WTC11 (cell line): ENCODE measurements around the gene PCDHGA9. TPM values are rescaled to one million over a fixed set of nuclear protein-coding genes. Genes with fewer than 3 reads are reported as not detected.

Experiments used
- ATAC-seq: fragments of 200-7000 bp; cut with Tn5 transposase; 2 replicates; pipeline ENCODE4 v1.10.0; 2021; ENCODE audit warnings: mild to moderate bottlenecking, moderate library complexity
- CTCF ChIA-PET: fragments of 300-600 bp; sonication (Branson Sonifier 250); formaldehyde crosslinking; loops from one replicate; lab custom pipeline; 2021; ENCODE audit warnings: antibody characterized with exemption; lab: Charles Lee
- POLR2A ChIA-PET: fragments of 350-600 bp; sonication (Branson Sonifier 250); formaldehyde crosslinking; loops from one replicate; lab custom pipeline; 2021; ENCODE audit warnings: antibody characterized with exemption; lab: Charles Lee
- DNase-seq: peaks from one replicate; pipeline ENCODE4 v3.0.0; 2021; ENCODE audit warnings: low spot score
- H3K27ac Mint-ChIP-seq: 2 replicates; pipeline ENCODE4 v1.8.0; 2021; ENCODE audit warnings: mixed read lengths
- H3K27me3 Mint-ChIP-seq: 2 replicates; pipeline ENCODE4 v1.8.0; 2021; ENCODE audit warnings: low read depth, mild to moderate bottlenecking, moderate library complexity, mixed read lengths
- H3K36me3 Mint-ChIP-seq: 2 replicates; pipeline ENCODE4 v1.8.0; 2021; ENCODE audit warnings: mixed read lengths
- H3K4me1 Mint-ChIP-seq: 2 replicates; pipeline ENCODE4 v1.8.0; 2022; ENCODE audit warnings: mixed read lengths
- H3K4me3 Mint-ChIP-seq: 2 replicates; pipeline ENCODE4 v1.8.0; 2021; ENCODE audit warnings: mild to moderate bottlenecking, moderate library complexity, mixed read lengths
- H3K9me3 Mint-ChIP-seq: 2 replicates; pipeline ENCODE4 v1.8.0; 2021; ENCODE audit warnings: mixed read lengths
- ELF4 ChIP-seq: sonication (generic); formaldehyde crosslinking; IDR thresholded peaks from 2 replicates; pipeline ENCODE4 v1.8.1; 2022; ENCODE audit warnings: low read depth, mild to moderate bottlenecking, moderate library complexity, missing genetic modification reagents
- ETV6 ChIP-seq: sonication (generic); formaldehyde crosslinking; IDR thresholded peaks from 2 replicates; pipeline ENCODE4 v1.8.1; 2022; ENCODE audit warnings: mild to moderate bottlenecking, missing genetic modification reagents
- FOXJ3 ChIP-seq: sonication (generic); formaldehyde crosslinking; IDR thresholded peaks from 2 replicates; pipeline ENCODE4 v1.9.0; 2021; ENCODE audit warnings: missing genetic modification reagents, mild to moderate bottlenecking, borderline replicate concordance
- HMGA2 ChIP-seq: fragments of 250-450 bp; sonication (Bioruptor Pico); IDR thresholded peaks from 2 replicates; pipeline ENCODE4 v1.4.0; 2021; ENCODE audit warnings: mild to moderate bottlenecking, moderate library complexity
- JAZF1 ChIP-seq: fragments of 250-450 bp; sonication (Bioruptor Pico); IDR thresholded peaks from 2 replicates; pipeline ENCODE4 v1.9.0; 2021; ENCODE audit warnings: moderate library complexity, mild to moderate bottlenecking, inconsistent platforms
- KAT7 ChIP-seq: sonication (generic); formaldehyde crosslinking; IDR thresholded peaks from 2 replicates; pipeline ENCODE4 v1.8.1; 2023; ENCODE audit warnings: missing genetic modification reagents, mild to moderate bottlenecking, borderline replicate concordance
- NFE2L1 ChIP-seq: sonication (generic); formaldehyde crosslinking; IDR thresholded peaks from 2 replicates; pipeline ENCODE4 v1.8.1; 2023; ENCODE audit warnings: missing genetic modification reagents
- OVOL2 ChIP-seq: fragments of 250-450 bp; sonication (Bioruptor Pico); IDR thresholded peaks from 2 replicates; pipeline ENCODE4 v1.9.0; 2021; ENCODE audit warnings: mild to moderate bottlenecking, borderline replicate concordance
- ZNF263 ChIP-seq: sonication (generic); formaldehyde crosslinking; IDR thresholded peaks from 2 replicates; pipeline ENCODE4 v1.8.1; 2022; ENCODE audit warnings: low read depth, mild to moderate bottlenecking, moderate library complexity, missing genetic modification reagents
- ZNF317 ChIP-seq: sonication (generic); formaldehyde crosslinking; IDR thresholded peaks from 2 replicates; pipeline ENCODE4 v1.8.1; 2023; ENCODE audit warnings: low read depth, mild to moderate bottlenecking, moderate library complexity, missing genetic modification reagents, borderline replicate concordance
- total RNA-seq: library from RNA; stranded (reverse); gene quantifications from 3 replicates; pipeline ENCODE4 v1.2.3, GENCODE V29; 2021
- TF ChIP-seq, protein P1 (sequence below): sonication (generic); formaldehyde crosslinking; IDR thresholded peaks from 2 replicates; pipeline ENCODE4 v1.8.1; 2022; ENCODE audit warnings: low read depth, mild to moderate bottlenecking, moderate library complexity, missing genetic modification reagents, borderline replicate concordance
- TF ChIP-seq, protein P2 (sequence below): sonication (generic); formaldehyde crosslinking; conservative IDR thresholded peaks from 2 replicates; pipeline ENCODE4 v1.8.1; 2023; ENCODE audit warnings: mild to moderate bottlenecking, low read depth, missing genetic modification reagents, moderate library complexity
- TF ChIP-seq, protein P3 (sequence below): sonication (generic); formaldehyde crosslinking; IDR thresholded peaks from 2 replicates; pipeline ENCODE4 v1.8.1; 2023; ENCODE audit warnings: mild to moderate bottlenecking, missing genetic modification reagents, moderate library complexity
- TF ChIP-seq, protein P4 (sequence below): sonication (generic); formaldehyde crosslinking; IDR thresholded peaks from 2 replicates; pipeline ENCODE4 v1.8.1; 2023; ENCODE audit warnings: mild to moderate bottlenecking, missing genetic modification reagents, moderate library complexity
- TF ChIP-seq, protein P5 (sequence below): fragments of 250-450 bp; sonication (Bioruptor Pico); IDR thresholded peaks from 2 replicates; pipeline ENCODE4 v1.9.0; 2021; ENCODE audit warnings: mild to moderate bottlenecking, borderline replicate concordance
- TF ChIP-seq, protein P6 (sequence below): sonication (generic); formaldehyde crosslinking; IDR thresholded peaks from 2 replicates; pipeline ENCODE4 v1.8.1; 2023; ENCODE audit warnings: mild to moderate bottlenecking, missing genetic modification reagents

The PCDHGA9 gene
- total RNA-seq, 1 experiment from 2014 or later: 2.9 TPM

DNA sequence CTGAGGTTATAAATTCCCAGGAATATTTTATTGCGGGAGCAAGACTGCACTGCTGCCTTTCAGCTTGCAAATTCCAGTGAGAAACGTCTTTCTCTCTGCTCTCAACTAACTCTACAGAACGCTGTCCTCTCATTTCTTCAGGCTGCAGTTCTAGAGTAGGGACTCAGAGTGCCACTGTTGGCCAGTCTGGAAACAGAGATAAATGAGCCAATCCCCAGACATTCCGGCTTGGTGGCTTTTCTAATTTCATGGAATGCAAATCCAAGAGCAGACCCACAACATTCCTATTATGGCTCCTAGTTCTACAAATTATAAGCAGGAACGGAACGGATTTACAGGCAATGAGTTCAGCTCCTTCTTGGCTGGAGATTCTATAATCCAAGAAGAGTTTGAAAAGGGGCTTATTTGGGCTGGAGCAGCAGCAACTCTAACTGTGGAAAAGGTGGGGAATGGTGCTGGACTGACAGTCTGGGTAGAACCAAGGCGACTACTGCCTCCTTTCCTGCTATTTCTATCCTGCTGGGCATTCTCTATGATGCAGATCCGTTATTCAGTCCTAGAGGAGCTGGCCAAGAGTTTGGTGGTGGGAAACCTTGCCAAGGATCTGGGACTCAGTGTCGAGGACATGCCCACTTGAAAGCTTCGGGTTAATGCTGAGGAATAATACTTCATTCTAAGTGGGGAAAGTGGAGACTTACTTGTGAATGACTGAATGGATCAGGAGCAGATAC, 37.0 kb downstream of the PCDHGA9 start:
- POLR2A ChIA-PET: no interaction called here

DNA sequence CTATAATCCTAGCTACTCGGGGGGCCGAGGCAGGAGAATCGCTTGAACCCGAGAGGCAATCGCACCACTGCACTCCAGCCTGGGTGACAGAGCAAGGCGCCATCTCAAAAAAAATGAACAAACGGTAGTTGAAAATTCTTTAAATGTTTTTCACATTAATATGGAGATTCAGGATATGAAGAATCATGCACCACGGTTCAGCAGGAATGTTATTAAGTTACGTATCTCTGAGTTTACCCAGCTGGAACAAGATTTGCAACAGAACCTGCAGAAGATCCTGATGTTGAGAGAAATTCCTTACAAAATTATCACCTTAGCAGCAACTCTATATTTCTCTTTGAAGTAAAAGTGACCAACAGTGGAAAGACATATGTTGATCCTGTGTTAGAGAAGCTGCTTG, 37.8 kb downstream of the PCDHGA9 start:
- CTCF ChIA-PET: interaction anchor here (1.2 to 2.5 kb wide), 5 partner anchors 10 to 84 kb away, joined by 3 to 15 read pairs (median 7); partner anchors contain the start of genes PCDHGA12 and PCDHGC3
- no peaks in the 10 kb centered on the region for H3K27me3 Mint-ChIP-seq
- DNase-seq: no peak
- H3K9me3 Mint-ChIP-seq: peaks cover 12% of the 10 kb centered on the region
- no peak overlapping the region for H3K4me3 Mint-ChIP-seq
- H3K27ac Mint-ChIP-seq: no peak overlapping the region
- peaks cover 10% of the 10 kb centered on the region for H3K4me1 Mint-ChIP-seq
- POLR2A ChIA-PET: no interaction called here
- TF ChIP-seq ETV6 (CRISPR knock-in tag) (no peak), NFE2L1 (CRISPR knock-in tag) (no peak), HMGA2 (CRISPR knock-in tag) (no peak), ELF4 (CRISPR knock-in tag) (no peak), ZNF263 (CRISPR knock-in tag) (no peak), OVOL2 (CRISPR knock-in tag) (no peak), JAZF1 (no peak), FOXJ3 (CRISPR knock-in tag) (no peak)
- TF ChIP-seq, protein P1, sequence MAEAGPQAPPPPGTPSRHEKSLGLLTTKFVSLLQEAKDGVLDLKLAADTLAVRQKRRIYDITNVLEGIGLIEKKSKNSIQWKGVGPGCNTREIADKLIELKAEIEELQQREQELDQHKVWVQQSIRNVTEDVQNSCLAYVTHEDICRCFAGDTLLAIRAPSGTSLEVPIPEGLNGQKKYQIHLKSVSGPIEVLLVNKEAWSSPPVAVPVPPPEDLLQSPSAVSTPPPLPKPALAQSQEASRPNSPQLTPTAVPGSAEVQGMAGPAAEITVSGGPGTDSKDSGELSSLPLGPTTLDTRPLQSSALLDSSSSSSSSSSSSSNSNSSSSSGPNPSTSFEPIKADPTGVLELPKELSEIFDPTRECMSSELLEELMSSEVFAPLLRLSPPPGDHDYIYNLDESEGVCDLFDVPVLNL (CRISPR knock-in tag): no peak
- TF ChIP-seq, protein P2, sequence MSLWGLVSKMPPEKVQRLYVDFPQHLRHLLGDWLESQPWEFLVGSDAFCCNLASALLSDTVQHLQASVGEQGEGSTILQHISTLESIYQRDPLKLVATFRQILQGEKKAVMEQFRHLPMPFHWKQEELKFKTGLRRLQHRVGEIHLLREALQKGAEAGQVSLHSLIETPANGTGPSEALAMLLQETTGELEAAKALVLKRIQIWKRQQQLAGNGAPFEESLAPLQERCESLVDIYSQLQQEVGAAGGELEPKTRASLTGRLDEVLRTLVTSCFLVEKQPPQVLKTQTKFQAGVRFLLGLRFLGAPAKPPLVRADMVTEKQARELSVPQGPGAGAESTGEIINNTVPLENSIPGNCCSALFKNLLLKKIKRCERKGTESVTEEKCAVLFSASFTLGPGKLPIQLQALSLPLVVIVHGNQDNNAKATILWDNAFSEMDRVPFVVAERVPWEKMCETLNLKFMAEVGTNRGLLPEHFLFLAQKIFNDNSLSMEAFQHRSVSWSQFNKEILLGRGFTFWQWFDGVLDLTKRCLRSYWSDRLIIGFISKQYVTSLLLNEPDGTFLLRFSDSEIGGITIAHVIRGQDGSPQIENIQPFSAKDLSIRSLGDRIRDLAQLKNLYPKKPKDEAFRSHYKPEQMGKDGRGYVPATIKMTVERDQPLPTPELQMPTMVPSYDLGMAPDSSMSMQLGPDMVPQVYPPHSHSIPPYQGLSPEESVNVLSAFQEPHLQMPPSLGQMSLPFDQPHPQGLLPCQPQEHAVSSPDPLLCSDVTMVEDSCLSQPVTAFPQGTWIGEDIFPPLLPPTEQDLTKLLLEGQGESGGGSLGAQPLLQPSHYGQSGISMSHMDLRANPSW (CRISPR knock-in tag): no peak
- TF ChIP-seq, protein P3, sequence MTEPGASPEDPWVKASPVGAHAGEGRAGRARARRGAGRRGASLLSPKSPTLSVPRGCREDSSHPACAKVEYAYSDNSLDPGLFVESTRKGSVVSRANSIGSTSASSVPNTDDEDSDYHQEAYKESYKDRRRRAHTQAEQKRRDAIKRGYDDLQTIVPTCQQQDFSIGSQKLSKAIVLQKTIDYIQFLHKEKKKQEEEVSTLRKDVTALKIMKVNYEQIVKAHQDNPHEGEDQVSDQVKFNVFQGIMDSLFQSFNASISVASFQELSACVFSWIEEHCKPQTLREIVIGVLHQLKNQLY (CRISPR knock-in tag): no peak
- TF ChIP-seq, protein P4, sequence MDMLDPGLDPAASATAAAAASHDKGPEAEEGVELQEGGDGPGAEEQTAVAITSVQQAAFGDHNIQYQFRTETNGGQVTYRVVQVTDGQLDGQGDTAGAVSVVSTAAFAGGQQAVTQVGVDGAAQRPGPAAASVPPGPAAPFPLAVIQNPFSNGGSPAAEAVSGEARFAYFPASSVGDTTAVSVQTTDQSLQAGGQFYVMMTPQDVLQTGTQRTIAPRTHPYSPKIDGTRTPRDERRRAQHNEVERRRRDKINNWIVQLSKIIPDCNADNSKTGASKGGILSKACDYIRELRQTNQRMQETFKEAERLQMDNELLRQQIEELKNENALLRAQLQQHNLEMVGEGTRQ (CRISPR knock-in tag): no peak
- TF ChIP-seq, protein P5, sequence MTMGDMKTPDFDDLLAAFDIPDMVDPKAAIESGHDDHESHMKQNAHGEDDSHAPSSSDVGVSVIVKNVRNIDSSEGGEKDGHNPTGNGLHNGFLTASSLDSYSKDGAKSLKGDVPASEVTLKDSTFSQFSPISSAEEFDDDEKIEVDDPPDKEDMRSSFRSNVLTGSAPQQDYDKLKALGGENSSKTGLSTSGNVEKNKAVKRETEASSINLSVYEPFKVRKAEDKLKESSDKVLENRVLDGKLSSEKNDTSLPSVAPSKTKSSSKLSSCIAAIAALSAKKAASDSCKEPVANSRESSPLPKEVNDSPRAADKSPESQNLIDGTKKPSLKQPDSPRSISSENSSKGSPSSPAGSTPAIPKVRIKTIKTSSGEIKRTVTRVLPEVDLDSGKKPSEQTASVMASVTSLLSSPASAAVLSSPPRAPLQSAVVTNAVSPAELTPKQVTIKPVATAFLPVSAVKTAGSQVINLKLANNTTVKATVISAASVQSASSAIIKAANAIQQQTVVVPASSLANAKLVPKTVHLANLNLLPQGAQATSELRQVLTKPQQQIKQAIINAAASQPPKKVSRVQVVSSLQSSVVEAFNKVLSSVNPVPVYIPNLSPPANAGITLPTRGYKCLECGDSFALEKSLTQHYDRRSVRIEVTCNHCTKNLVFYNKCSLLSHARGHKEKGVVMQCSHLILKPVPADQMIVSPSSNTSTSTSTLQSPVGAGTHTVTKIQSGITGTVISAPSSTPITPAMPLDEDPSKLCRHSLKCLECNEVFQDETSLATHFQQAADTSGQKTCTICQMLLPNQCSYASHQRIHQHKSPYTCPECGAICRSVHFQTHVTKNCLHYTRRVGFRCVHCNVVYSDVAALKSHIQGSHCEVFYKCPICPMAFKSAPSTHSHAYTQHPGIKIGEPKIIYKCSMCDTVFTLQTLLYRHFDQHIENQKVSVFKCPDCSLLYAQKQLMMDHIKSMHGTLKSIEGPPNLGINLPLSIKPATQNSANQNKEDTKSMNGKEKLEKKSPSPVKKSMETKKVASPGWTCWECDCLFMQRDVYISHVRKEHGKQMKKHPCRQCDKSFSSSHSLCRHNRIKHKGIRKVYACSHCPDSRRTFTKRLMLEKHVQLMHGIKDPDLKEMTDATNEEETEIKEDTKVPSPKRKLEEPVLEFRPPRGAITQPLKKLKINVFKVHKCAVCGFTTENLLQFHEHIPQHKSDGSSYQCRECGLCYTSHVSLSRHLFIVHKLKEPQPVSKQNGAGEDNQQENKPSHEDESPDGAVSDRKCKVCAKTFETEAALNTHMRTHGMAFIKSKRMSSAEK (CRISPR knock-in tag): no peak
- TF ChIP-seq, protein P6, sequence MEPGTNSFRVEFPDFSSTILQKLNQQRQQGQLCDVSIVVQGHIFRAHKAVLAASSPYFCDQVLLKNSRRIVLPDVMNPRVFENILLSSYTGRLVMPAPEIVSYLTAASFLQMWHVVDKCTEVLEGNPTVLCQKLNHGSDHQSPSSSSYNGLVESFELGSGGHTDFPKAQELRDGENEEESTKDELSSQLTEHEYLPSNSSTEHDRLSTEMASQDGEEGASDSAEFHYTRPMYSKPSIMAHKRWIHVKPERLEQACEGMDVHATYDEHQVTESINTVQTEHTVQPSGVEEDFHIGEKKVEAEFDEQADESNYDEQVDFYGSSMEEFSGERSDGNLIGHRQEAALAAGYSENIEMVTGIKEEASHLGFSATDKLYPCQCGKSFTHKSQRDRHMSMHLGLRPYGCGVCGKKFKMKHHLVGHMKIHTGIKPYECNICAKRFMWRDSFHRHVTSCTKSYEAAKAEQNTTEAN (CRISPR knock-in tag): no peak
- peaks cover 15% of the 10 kb centered on the region; the same call in 1 of the 2 replicates for H3K36me3 Mint-ChIP-seq
- no peak for ATAC-seq

More for the DNA sequence above, 37.0 kb downstream of the PCDHGA9 start:
- CTCF ChIA-PET: interaction anchor here (0.6 to 2.5 kb wide), 11 partner anchors 9 to 1121 kb away, joined by 3 to 15 read pairs (median 4); partner anchors contain the start of genes PCDHGA10, PCDHGA12, PCDHGB7 and PCDHGC3
- TF ChIP-seq ZNF317 (no peak), KAT7 (CRISPR knock-in tag) (no peak)
- no peak overlapping the region; the same call in 1 of the 2 replicates for H3K27ac Mint-ChIP-seq
- ATAC-seq (peak; percentile 76), DNase-seq (no peak)
- peaks cover 10% of the 10 kb centered on the region for H3K4me1 Mint-ChIP-seq
- H3K4me3 Mint-ChIP-seq: no peak overlapping the region
- H3K36me3 Mint-ChIP-seq: peaks cover 15% of the 10 kb centered on the region; the same call in 1 of the 2 replicates
- H3K27me3 Mint-ChIP-seq: no peaks in the 10 kb centered on the region
- peaks cover 19% of the 10 kb centered on the region for H3K9me3 Mint-ChIP-seq
